HPDE6-E6E7 (cell line): ENCODE results near the gene PPP4R2.

Experiments
- DNase-seq: peaks from one replicate; pipeline ENCODE4 v3.0.0; 2011; ENCODE audit warnings: missing footprints; ENCODE audit errors: extremely low spot score

The PPP4R2 gene

DNA sequence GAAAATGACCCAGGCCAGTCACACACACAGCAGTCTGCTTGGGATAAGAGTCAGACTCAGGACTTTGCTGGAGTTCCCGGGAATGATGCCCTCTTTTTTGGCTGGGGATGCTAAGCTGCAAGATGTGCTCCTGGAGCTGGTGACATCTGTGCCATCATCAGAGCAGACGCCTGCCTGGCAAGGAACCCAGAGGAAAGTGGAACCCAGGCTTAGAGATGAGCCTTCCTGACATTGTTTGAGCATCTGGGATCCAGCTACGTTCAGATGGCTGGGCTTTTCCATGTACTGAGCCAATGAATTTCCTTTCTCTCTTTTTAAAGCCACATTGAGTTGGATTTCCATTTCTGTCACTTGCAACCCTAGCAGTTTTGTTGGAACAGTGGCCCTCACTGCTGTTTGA is 118.1 kb downstream of the PPP4R2 start:
- DNase-seq, result no peak

DNA sequence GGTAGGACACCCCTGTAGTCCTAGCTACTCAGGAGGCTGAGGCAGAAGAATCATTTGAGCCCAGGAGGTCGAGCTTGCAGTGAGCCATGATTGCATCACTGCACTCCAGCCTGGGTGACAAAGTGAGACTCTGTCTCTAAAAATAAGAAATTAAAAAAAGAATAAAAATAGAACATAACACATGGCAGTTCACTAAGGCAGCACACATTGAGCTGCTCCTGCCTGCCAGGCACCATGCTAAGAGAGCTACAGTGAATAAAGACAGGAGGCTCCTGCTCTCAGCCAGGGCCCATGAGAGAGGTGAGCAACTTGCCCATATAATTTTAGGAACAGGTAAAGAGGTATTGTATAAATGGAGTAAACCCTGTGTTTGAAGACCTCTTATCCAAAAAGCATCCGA is 119.2 kb downstream of the PPP4R2 start:
- no peak for DNase-seq
